Brain microvascular endothelial cell (primary cell): ENCODE data around the gene GPR135.

Source experiments
- DNase-seq: peaks from one replicate; pipeline ENCODE4 v3.0.0-alpha.2; 2020
- H3K27ac ChIP-seq: fragments of 250-450 bp; sonication (Bioruptor Pico); 2 replicates; pipeline ENCODE4 v1.5.1; 2020; ENCODE audit warnings: mild to moderate bottlenecking, moderate library complexity
- H3K27me3 ChIP-seq: fragments of 250-450 bp; sonication (Bioruptor Pico); replicated peaks from 2 replicates; pipeline ENCODE4 v1.5.1; 2020; ENCODE audit warnings: mild to moderate bottlenecking
- H3K36me3 ChIP-seq: fragments of 250-450 bp; sonication (Bioruptor Pico); replicated peaks from 2 replicates; pipeline ENCODE4 v1.5.1; 2020; ENCODE audit warnings: mild to moderate bottlenecking
- H3K4me3 ChIP-seq: 2 replicates; pipeline ENCODE4 v1.5.1; 2011; ENCODE audit warnings: low read depth, mild to moderate bottlenecking, control low read depth, low read length, moderate library complexity
- CTCF ChIP-seq: IDR thresholded peaks from 2 replicates; pipeline ENCODE4 v1.5.1; 2011; ENCODE audit warnings: low read depth, mild to moderate bottlenecking, moderate library complexity, low read length, control low read depth, inconsistent platforms; ENCODE audit errors: missing control alignments
- in situ Hi-C: cut with HindIII; loops from 2 replicates; pipeline ENCODE4 v1.10.0; 2017; ENCODE audit warnings: low sequenced_read_pairs, low pct_ligation_motif_present

Gene GPR135

GRCh38 chr14:59480166-59480565 is 15.0 kb upstream of the GPR135 start:
- no peaks in the 10 kb centered on the region for H3K27me3 ChIP-seq
- in situ Hi-C loops, result no loop called here
- H3K27ac ChIP-seq, result no peak overlapping the region
- no peak overlapping the region for H3K4me3 ChIP-seq
- no peak for TF ChIP-seq CTCF
- peaks cover 24% of the 10 kb centered on the region for H3K36me3 ChIP-seq
- no peak for DNase-seq

DNA sequence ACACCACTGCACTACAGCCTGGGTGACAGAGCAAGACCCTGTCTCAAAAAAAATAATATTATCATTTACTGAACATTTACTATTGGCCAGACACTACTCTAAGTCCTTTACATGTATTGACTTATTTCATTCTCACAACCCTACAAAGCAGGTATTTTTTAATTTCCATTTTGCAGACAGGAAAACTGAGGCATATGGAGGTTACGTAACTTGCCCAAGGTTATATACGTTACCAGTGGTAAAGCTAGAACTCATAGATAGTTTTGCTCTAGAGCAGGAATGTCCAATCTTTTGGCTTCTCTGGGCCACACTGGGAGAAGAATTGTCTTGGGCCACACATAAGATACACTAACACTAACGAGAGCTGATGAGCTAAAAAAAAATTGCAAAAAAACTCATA is 13.4 kb upstream of the GPR135 start:
- no peak for TF ChIP-seq CTCF
- no peak overlapping the region for H3K4me3 ChIP-seq
- in situ Hi-C loops, result no loop called here
- H3K27ac ChIP-seq, result no peak overlapping the region
- H3K36me3 ChIP-seq, result peaks cover 30% of the 10 kb centered on the region
- DNase-seq, result no peak
- no peaks in the 10 kb centered on the region for H3K27me3 ChIP-seq

GRCh38 chr14:59475709-59476108 is 10.5 kb upstream of the GPR135 start:
- DNase-seq, result no peak
- Histone ChIP-seq H3K27me3 (no peaks in the 10 kb centered on the region), H3K36me3 (peaks cover 44% of the 10 kb centered on the region), H3K27ac (no peak overlapping the region), H3K4me3 (no peak overlapping the region)
- TF ChIP-seq CTCF, result no peak
- in situ Hi-C loops, result no loop called here

DNA sequence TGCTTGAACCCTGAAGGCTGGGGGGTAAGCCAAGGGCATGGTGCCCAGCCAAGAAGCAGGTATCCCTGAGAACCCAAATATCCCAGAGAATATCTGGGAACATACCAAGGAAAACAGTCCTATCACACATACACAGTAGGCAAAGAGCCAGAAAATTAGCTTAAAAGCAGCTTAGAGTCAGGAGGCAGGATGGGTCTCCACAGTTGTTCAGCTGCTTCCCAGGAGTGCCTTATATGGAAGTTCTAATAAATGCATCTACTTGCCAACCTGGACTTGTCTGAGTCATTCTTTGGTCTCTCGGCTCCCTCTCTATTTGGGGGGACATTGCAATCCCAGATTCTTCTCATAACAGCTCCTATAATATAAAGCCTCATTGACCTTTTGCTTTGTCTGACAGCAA is 9.0 kb upstream of the GPR135 start:
- H3K27me3 ChIP-seq, result no peaks in the 10 kb centered on the region
- H3K36me3 ChIP-seq, result peaks cover 49% of the 10 kb centered on the region
- peak; percentile 48 for DNase-seq
- TF ChIP-seq CTCF, result no peak
- H3K27ac ChIP-seq, result no peak overlapping the region
- in situ Hi-C loops, result no loop called here
- H3K4me3 ChIP-seq, result no peak overlapping the region

GRCh38 chr14:59464486-59465315 is 479 bp downstream of the GPR135 start:
- Histone ChIP-seq H3K27ac (peak overlapping the region; percentile 14), H3K36me3 (no peaks in the 10 kb centered on the region), H3K4me3 (peak overlapping the region; percentile 65), H3K27me3 (no peaks in the 10 kb centered on the region)
- in situ Hi-C loops, result no loop called here
- DNase-seq, result no peak
- TF ChIP-seq CTCF, result no peak
